Muscle layer of colon (tissue), 2 donors: ENCODE results near the gene ASCC1.

Experiments used
- H3K27ac ChIP-seq: one replicate; pipeline ENCODE4 v1.7.0; 2013; ENCODE audit warnings: low read depth, mild to moderate bottlenecking, low read length, moderate library complexity
- H3K27me3 ChIP-seq, 2 donors: one replicate each; pipeline ENCODE4 v1.7.0; 2013; ENCODE audit warnings: low read length in 2 of 2, mild to moderate bottlenecking in 2 of 2; ENCODE audit not compliant: insufficient read depth in 2 of 2, control insufficient read depth in 1 of 2
- H3K36me3 ChIP-seq: one replicate; pipeline ENCODE4 v1.7.0; 2013; ENCODE audit warnings: mild to moderate bottlenecking, low read length; ENCODE audit not compliant: insufficient read depth
- H3K4me1 ChIP-seq: one replicate; pipeline ENCODE4 v1.7.0; 2013; ENCODE audit warnings: mild to moderate bottlenecking, low read length; ENCODE audit not compliant: insufficient read depth
- H3K4me3 ChIP-seq, 2 donors: one replicate each; pipeline ENCODE4 v1.7.0; 2013; ENCODE audit warnings: low read length in 2 of 2, low read depth in 1 of 2, mild to moderate bottlenecking in 1 of 2, moderate library complexity in 1 of 2
- H3K9ac ChIP-seq: one replicate; pipeline ENCODE4 v1.7.0; 2013; ENCODE audit warnings: low read length
- H3K9me3 ChIP-seq: one replicate; pipeline ENCODE4 v1.7.0; 2013; ENCODE audit warnings: mild to moderate bottlenecking, low read length
- donor health status: abdominal sarcoma.
- donor health status: Adenocarcinoma of cecum.

ASCC1 gene

DNA sequence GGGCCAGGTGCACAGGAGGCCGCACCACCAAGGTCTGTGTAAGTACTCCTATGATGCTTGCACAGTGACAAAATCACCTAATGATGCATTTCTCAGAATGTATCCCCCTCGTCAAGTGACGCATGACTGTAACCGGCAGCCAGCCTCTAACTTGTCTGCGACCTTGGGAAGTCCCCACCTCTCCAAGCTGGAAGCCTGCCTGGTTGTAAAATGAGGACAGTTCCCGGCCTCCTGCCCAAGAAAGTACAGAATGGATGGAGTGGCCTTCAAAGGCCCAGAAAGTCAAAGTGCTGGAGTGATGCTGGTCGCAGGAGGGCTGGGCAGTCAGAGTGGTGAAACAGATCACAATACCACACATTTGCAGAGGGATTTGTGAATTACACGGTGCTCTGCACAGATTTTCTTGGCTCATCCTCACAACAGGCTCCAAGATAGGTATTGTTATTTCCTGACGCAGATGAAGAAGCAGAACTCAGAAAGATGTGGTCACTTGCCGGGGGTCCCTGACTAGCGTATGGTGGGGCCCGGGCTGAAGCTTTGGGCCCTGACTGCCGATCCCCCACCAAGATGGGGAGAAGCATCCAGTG lies 150.5 kb downstream of the ASCC1 start:
- Histone ChIP-seq H3K9me3 (no peaks in the 10 kb centered on the region), H3K9ac (no peak overlapping the region), H3K27me3 (no peaks in the 10 kb centered on the region), H3K27ac (no peak overlapping the region), H3K36me3 (no peaks in the 10 kb centered on the region), H3K4me3 (no peak overlapping the region), H3K4me1 (no peaks in the 10 kb centered on the region)

DNA sequence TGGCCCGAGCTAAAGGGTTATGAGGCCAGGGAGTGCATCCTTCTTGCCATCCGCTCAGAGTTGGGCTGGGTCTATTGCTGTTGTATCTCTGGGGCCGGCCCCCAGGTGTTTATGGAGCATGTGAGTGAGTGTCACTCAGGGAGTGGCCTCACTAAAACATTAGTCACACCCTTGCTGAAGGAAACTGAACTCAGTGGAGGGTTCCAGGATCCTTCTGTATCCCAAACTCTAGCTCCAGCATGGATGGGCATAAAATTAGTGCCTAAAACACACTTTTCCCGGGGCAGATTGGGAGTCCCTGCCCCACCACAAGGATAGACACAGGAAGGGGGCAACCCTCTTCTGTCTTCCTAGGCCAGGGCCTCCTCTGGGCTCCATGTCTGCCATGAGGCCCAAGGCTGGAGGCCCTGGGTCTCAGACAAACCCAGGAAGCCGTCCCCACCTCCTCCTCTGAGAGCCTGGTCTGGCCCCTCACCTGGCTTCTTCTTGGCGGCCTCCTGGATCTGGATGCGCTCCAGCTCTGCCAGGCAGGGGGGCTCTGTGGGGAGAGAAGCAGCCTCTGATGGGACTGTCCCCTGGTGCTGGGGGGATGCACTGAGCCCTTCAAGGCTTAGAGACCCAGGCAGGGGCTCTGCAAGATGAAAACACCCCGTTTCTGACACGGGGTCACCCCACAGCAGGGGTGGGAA lies 152.2 kb downstream of the ASCC1 start:
- Histone ChIP-seq H3K36me3 (no peaks in the 10 kb centered on the region), H3K27ac (no peak overlapping the region), H3K9me3 (no peaks in the 10 kb centered on the region), H3K27me3 (no peaks in the 10 kb centered on the region), H3K4me1 (no peaks in the 10 kb centered on the region), H3K9ac (no peak overlapping the region), H3K4me3 (no peak overlapping the region)

DNA sequence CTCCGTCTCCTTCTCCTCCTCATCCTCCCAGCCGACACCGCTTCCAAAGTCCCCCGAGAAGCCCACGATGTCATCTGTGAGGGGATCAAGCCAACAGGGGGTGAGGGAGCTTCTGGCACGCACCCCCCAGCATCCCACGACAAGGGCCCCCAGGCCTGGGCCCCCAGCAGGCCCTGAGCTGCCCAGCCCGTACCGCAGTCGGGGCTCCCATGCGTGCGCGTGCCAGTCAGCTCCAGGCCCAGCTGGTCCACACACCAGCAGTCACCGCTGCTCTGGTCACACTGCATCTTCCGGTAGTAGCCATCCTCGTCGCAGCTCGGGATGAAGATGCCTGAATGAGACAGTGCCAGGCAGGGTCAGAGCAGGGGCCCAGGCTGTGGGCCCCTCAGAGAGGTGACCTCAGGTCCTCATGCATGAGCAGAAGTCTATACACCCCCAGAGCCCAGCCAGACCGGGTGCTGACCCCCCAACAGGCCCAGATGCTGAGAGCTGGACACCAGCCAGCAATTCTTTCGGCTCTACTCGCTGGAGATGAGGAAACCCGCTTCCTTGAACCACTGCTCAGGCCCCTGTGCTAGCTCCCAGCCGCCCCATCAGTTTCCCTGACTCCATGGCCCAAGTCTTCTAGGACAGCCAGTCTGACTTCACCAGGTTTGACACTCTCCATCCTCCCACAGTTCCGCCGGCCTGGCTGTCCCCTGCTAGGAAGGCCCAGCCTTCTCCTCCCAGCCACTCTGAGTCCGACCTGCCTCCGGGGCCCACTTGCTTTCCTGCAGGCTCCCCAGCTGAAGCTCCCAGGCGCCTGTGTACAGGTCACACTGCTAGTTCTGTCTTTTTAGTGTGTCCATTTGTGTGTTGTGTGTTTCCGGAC lies 153.0 kb downstream of the ASCC1 start:
- H3K4me3 ChIP-seq: no peak overlapping the region
- no peak overlapping the region for H3K27ac ChIP-seq
- no peaks in the 10 kb centered on the region for H3K9me3 ChIP-seq
- no peaks in the 10 kb centered on the region for H3K4me1 ChIP-seq
- H3K27me3 ChIP-seq: no peaks in the 10 kb centered on the region
- H3K36me3 ChIP-seq: no peaks in the 10 kb centered on the region
- H3K9ac ChIP-seq: no peak overlapping the region

DNA sequence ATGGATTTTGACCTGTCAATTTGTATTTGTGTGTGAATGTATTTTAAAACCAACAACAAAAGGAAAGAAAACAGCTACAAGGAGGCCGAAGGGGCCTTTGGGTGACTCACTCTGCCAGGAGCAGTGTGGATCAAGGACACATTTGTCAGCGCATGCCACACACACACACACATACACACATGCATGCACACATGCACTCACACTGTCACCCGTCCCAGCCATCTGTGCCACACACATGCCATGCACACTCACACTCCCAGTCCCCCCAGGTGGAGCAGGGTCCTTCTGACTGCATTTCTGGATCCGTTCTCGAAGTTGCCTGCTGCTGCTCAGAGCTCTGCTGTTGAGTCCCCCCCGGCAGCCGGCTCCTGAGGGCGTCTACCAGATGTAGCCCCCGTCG lies 153.7 kb downstream of the ASCC1 start:
- Histone ChIP-seq H3K4me1 (no peaks in the 10 kb centered on the region), H3K9me3 (no peaks in the 10 kb centered on the region), H3K36me3 (no peaks in the 10 kb centered on the region), H3K4me3 (no peak overlapping the region), H3K9ac (no peak overlapping the region), H3K27me3 (no peaks in the 10 kb centered on the region), H3K27ac (no peak overlapping the region)

DNA sequence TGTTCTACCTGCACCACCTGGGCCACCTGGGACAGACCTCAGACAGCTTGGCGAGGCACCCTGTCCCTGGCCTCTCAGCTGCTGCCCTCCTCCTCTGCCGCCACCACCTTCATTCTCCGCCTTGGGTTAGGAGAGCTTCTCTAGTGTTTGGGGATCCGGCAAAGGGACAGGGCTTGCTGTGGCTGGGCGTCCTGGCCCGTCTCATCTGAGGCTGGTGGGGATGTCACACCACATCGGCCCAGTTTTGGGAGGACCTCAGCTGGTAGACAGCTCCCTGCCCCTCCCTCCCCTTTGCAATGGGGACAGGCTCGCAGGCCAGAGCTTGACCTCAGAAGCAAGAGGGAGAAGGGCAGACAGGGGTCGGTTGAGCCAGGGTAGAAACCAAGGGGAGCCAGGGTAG lies 154.1 kb downstream of the ASCC1 start:
- Histone ChIP-seq H3K27ac (no peak overlapping the region), H3K9ac (no peak overlapping the region), H3K27me3 (no peaks in the 10 kb centered on the region), H3K9me3 (no peaks in the 10 kb centered on the region), H3K36me3 (no peaks in the 10 kb centered on the region), H3K4me3 (no peak overlapping the region), H3K4me1 (no peaks in the 10 kb centered on the region)

DNA sequence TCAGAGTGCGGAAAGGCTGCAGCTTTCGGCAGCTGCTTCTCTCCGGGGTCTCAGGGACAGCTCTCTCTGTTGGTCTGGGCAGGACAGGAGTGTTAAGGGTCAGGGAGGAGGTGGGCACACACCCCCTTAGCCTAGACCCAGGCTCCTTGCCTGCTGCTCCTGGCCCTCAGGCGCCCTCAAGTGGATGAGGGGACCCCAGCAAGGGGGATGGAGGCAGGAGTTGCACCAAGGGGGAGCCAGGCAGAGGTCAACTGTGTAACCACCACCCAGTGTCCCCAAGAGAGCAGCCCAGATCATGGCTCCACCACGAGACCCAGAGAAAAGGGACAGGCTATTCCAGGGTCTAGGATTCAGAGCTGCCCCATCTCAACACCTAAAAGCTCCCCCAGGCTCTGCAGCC lies 154.6 kb downstream of the ASCC1 start:
- no peak overlapping the region for H3K27ac ChIP-seq

DNA sequence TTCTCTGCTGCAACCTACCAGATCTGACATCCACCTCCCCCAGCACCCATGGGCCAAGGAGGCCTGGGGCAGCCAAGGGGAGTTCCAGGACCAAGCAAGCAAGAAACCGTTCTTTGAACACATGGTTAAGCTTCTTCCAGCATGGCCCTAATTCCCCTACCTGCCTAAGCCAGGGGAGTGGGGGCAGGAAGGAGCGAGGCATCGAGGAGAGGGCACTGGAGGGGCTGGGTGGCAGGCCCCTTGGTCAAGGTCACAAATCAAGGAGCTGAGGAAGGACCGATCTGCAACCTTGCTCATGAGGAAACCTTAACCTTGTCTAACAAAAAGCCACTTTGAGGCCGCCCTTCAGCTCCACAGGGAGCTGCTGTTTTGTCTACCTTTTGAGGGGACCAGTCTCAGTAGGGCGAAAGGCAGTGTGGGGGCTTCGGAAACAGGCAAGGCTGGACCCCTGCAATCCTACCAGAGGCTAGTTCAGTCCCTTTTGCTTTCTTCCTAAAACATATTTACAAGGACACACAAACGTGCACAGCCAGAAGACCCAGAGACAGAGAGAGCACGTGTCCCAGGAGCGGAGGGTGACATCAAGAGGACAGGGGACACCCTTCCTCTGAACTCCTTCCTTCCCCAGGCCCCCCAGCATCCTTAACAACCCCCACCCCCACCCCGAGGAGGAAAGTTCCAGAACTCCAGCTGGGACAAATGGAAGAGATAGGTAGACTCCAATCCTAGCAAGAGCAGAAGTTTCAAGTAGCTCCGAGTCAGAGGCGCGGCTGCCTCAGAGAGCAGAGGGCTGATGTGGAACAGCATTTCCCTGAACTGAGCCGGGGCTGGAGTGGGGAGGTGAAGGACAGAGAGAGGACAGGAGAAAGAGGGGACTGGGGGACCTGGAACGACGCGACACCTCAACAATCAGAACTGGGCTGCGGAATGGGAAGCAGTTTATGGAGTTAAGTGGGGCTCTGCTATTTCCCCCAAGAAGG lies 155.9 kb downstream of the ASCC1 start:
- no peaks in the 10 kb centered on the region for H3K4me1 ChIP-seq
- H3K27me3 ChIP-seq: no peaks in the 10 kb centered on the region
- H3K27ac ChIP-seq: no peak overlapping the region
- no peaks in the 10 kb centered on the region for H3K36me3 ChIP-seq
- H3K4me3 ChIP-seq: no peak overlapping the region
- H3K9ac ChIP-seq: no peak overlapping the region
- no peaks in the 10 kb centered on the region for H3K9me3 ChIP-seq

More for the DNA sequence above, 154.6 kb downstream of the ASCC1 start:
- no peaks in the 10 kb centered on the region for H3K27me3 ChIP-seq
- no peak overlapping the region for H3K4me3 ChIP-seq
- no peak overlapping the region for H3K9ac ChIP-seq
- H3K4me1 ChIP-seq: no peaks in the 10 kb centered on the region
- no peaks in the 10 kb centered on the region for H3K36me3 ChIP-seq
- H3K9me3 ChIP-seq: no peaks in the 10 kb centered on the region

DNA sequence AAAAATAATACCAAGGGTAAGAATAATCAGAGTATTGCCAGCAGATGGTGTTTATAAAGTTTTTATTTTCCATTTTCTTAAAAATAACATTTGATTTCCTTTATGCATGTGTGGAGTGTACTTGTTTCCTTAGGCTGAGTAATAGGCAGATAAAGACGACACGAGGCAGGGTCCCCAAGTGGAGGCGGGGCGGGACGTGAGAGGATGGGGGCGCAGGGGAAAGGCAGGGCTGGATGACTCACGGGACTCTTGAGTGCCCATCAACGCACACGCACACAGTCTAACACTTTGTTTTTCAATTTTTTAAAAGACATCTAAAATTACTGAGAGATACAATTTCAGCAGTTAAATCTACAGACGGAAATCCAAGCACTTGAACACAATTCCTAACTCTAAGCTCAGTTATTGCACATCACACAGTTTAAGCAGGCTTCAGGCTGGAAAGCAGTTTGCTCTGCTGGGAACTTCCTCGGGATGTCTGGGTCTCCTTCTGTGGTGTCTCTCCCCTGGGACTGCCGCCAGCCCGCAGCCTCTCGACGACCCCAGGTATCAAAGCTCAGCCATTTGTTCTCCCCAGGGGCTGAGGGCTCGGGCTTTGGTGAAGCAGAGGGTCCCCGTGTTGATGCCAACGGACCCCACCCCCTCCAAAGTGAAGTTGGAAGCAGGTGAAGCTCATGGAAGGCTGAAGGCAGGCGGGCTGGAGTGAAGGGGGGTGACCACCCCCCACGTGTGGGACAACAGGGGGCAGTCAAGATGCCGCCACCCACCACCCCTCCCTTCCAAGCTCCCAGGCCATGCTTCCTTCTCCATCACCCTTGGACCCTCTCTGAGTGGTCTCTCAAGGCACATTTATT lies 156.9 kb downstream of the ASCC1 start:
- Histone ChIP-seq H3K27ac (no peak overlapping the region), H3K9ac (no peak overlapping the region), H3K36me3 (no peaks in the 10 kb centered on the region), H3K27me3 (no peaks in the 10 kb centered on the region), H3K9me3 (no peaks in the 10 kb centered on the region), H3K4me1 (no peaks in the 10 kb centered on the region), H3K4me3 (no peak overlapping the region)

DNA sequence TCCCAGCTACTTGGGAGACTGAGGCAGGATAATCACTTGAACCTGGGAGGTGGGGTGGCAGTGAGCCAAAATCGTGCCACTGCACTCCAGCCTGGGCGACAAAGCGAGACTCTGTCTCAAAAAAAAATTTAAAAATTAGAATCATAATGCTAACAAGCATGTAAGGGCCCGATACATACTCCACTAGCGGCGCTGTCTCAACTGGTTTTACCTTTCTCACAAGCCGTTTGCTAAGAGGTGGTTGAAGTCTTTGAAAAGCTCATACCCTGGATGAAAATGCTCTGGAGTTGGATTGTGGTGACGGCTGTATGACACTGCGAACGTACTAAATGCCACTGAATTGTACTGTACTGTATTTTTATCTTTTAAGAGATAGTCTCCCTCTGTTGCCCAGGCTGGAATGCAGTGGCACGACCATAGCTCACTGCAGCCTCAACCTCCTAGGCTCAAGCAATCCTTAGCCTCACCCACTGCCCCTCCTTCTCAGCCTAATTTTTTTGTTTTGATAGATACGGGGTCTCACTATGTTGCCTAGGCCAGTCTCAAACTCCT lies 157.7 kb downstream of the ASCC1 start:
- H3K4me3 ChIP-seq: no peak overlapping the region
- no peaks in the 10 kb centered on the region for H3K27me3 ChIP-seq
- H3K9me3 ChIP-seq: no peaks in the 10 kb centered on the region
- no peak overlapping the region for H3K9ac ChIP-seq
- H3K4me1 ChIP-seq: no peaks in the 10 kb centered on the region
- H3K27ac ChIP-seq: no peak overlapping the region
- no peaks in the 10 kb centered on the region for H3K36me3 ChIP-seq
